HG03025 (cell line): ENCODE data around the gene LRRC61.

Experiments
- ATAC-seq: cut with Tn5 transposase; IDR thresholded peaks from one replicate; pipeline ENCODE4 v1.9.1; 2021; ENCODE audit warnings: mild to moderate bottlenecking, moderate library complexity; ENCODE audit not compliant: unreplicated experiment, low FRiP score

The LRRC61 gene

DNA sequence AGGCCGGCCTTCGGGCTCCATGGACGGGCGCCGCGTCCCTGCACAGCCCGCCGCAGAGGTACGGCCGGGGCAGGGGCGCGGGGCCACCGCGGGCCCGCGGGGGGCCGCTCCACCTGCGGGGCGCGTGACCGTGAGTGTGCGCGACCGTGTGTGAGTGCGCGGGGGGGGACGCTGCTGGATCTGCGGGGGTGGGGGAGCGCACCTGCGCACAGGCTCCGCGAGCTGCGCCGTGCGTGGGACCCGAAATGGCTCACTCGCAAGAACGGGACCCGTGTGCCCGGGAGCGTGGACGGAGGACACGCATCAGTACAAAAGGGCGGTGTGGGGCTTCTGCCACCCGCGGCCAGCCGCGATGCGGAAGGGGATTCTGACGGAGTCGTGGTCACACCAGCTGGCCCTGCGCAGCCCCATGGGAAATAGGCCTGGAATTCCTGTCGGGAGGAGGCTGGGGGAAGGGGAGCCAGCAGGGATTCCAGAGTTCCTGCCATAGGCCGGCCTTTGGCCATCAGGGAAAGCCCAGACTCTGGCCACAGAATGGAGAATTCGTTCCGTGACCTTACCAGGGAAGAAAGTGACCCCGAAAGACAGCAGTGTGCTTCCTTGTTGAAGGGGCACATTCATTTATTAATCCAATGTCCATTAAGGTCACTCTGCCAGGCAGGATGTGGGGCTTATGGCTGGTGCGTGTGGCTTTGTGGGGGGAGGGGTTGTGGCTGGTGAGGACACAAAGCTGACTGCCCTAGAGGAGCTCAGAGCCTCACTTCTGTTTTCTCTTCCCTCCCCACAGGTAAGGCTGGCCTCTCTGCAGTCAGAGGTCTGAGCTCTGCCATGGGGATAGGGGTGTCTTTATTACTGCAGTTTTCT is 46.0 kb downstream of the LRRC61 start:
- peak; percentile 36 for ATAC-seq

GRCh38 chr7:150369748-150370501 is 46.8 kb downstream of the LRRC61 start:
- no peak for ATAC-seq

DNA sequence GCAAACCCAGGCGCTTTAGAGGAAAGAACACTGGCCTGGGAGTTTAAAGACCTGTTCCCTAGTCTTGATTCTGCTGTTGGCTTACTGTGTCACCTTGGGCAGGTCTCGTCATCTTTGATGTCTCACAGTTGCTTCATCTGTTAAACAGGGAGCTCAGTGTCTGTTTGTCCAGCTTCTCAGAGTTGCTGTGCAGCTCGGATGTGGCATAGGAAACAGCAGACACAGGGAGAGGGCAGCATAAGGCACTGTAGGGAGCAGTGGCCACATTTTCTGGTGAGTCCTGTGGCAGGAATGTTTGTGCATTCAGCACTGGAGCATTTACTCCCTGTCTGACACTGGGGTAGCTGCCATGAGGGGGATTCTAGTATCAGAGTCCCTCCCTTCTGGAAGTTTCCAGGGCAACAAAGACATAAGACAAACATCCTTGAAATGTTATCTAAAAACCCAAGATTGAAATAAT is 47.5 kb downstream of the LRRC61 start:
- no peak for ATAC-seq

DNA sequence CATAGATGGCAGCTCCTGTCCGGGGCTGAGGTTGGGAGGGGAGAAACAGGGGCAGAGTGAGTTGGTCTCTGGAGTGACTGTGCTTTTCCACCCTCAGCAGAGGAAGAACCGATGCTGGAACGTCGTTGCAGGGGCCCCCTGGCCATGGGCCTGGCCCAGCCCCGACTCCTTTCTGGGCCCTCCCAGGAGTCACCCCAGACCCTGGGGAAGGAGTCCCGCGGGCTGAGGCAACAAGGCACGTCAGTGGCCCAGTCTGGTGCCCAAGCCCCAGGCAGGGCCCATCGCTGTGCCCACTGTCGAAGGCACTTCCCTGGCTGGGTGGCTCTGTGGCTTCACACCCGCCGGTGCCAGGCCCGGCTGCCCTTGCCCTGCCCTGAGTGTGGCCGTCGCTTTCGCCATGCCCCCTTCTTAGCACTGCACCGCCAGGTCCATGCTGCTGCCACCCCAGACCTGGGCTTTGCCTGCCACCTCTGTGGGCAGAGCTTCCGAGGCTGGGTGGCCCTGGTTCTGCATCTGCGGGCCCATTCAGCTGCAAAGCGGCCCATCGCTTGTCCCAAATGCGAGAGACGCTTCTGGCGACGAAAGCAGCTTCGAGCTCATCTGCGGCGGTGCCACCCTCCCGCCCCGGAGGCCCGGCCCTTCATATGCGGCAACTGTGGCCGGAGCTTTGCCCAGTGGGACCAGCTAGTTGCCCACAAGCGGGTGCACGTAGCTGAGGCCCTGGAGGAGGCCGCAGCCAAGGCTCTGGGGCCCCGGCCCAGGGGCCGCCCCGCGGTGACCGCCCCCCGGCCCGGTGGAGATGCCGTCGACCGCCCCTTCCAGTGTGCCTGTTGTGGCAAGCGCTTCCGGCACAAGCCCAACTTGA is 48.2 kb downstream of the LRRC61 start:
- no peak for ATAC-seq

GRCh38 chr7:150371996-150372270 is 48.8 kb downstream of the LRRC61 start:
- no peak for ATAC-seq

DNA sequence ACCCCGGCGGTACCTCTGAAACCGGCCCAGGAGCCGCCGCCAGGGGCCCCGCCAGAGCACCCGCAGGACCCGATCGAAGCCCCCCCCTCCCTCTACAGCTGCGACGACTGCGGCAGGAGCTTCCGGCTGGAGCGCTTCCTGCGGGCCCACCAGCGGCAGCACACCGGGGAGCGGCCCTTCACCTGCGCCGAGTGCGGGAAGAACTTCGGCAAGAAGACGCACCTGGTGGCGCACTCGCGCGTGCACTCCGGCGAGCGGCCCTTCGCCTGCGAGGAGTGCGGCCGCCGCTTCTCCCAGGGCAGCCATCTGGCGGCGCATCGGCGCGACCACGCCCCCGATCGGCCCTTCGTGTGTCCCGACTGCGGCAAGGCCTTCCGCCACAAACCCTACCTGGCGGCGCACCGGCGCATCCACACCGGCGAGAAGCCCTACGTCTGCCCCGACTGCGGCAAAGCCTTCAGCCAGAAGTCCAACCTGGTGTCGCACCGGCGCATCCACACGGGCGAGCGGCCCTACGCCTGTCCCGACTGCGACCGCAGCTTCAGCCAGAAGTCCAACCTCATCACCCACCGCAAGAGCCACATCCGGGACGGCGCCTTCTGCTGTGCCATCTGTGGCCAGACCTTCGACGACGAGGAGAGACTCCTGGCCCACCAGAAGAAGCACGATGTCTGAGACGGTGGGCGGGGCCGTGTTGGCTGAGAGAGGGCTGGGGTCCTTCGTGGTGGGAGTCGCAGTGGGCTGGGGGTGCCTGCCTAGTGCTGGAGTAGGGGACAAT is 49.3 kb downstream of the LRRC61 start:
- no peak for ATAC-seq

GRCh38 chr7:150373049-150373801 is 50.1 kb downstream of the LRRC61 start:
- no peak for ATAC-seq

GRCh38 chr7:150374026-150374425 is 50.9 kb downstream of the LRRC61 start:
- no peak for ATAC-seq

DNA sequence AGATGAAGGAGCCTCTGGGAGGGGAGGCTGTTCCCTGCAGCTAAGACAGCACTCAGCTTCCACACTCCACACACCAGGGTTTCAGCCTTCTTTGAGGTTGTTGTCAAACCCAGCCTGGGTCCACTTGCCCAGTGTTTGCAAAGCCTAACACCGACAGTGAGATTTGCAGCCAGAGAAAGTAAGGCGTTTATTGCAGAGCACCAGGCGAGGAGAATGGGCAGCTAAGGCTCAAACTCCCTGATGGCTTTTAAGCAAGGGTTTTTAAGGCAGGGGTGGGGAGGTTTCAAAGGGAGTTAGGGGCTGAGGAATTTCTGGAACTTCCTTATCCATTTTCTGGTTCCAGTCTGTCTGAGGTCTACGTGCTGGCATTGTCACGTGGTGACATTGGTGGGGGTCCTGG is 51.3 kb downstream of the LRRC61 start:
- ATAC-seq = no peak

DNA sequence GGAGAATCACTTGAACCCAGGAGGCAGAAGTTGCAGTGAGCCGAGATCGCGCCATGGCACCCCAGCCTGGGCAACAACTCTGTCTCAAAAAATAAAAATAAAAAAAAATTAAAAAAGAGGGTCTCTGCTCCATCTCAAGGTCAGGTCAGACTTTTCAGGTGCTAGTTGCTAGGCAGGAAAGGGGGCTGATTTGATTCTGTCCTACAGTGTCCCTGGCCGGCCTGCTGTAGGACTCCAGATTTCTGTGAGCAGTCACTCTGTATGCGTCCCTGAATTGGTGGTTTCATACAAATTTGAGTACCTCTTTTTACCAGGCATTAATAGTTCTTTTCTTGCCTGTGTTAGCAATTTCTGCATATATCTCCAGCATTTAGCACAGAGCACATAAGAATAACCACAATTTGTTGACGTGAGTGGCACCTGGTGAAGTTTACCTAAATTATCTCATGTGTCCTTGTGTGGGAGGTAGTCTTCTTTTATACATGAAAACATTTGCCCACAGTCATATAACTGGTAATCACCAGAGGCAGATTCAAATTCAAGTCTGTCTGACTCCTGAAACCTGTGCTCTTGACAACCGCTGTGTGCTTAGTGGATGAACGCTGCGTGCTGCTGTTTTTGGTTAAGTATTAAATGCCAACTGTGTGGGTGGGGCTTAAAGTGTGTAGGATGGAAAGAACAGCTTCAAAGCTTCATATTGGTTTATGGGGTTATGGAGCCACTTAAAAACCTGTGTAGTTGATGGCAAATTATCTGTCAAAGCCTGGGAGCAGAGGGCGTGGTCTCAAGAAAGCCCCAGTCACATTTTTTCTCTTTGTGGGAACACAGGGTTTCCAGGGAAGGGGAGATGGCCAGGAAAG is 52.7 kb downstream of the LRRC61 start:
- no peak for ATAC-seq

DNA sequence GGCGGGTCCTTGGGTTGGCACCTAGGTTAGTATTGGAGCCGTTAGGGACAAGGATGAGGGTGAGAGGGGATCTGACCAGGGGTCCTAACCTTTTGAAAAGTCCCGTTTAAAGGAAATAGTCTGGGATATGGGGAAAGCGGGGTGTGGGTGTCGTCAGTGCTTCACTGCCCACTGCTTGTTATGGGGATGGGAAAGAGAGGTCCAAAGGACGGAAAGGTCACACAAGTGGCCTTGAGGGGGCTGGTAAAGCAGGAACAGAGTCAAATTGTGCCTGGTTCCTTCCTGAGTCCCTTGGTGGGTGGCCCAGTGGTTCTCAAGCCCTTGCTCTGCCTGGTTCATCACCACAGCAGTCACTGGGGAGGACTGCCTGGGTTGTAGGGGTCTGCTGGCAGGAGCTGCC is 53.4 kb downstream of the LRRC61 start:
- ATAC-seq = no peak

DNA sequence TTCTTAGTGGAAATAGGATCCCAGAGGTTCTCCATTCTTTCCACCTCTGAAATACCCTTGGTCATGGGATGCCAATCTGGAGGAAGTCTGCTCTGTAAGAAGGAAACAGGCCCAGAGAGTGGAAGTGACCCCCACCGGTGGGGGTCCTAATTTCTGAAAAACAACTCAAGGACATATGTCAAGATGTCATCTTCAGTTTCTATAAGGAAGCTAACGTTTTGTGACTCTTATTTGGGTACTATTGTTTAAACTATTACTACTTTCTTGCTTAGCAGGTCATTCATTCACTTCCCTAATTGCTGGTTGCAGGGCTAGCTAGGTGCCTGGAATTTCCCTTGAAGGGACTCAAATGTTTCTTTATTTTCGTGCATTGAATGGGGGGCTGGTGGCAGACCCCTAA is 54.0 kb downstream of the LRRC61 start:
- no peak for ATAC-seq

GRCh38 chr7:150377635-150378034 is 54.5 kb downstream of the LRRC61 start:
- no peak for ATAC-seq

DNA sequence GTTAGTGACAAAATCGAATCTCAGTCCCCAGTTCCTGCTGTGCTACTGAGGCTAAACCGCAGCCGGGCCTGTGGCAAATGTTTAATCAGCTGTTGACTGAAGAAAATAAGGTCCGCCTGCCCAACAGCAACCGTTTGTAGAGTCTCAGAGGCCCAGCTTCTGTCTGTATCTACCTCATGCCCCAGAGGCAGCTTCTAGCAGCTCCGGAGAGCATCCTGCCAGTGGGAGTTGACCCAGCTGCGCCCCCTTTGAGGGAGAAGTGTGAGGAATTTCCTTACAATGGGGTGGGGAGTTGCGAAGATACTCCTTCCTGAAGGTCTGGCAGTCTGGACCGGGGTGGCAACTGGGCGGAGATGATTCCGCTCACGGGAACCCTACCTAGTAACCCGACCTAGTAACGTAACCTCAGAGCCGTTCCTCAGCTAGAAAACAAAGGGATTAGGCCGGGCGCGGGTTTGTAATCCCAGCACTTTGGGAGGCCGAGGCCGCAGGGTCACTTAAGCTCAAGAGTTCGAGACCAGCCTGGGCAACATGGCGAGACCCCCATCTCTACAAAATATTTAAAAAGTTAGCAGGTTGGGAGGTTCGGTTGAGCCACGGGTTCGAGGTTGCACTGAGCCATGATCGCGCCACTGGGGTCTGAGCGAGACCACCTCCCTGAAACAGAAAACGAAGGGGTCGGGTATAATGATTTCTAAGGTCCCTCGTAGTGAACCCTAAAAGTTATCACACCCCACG is 55.1 kb downstream of the LRRC61 start:
- ATAC-seq = no peak

GRCh38 chr7:150378853-150379440 is 55.8 kb downstream of the LRRC61 start, which contains the start of gene ZNF775:
Gene ZNF775 (plus strand): TSS chr7:150379330. CDS start chr7:150388471, 9,141 bp downstream.
- peak; percentile 65 for ATAC-seq

- ATAC-seq = peak; percentile 26
These were observed 56.6 kb downstream of the LRRC61 start for GRCh38 chr7:150379441-150380379.
